GM20431 (cell line): ENCODE data around the gene PLAC8.
"Not testable (repeated sequence)": the region's sequence is repeated elsewhere in the genome, so short reads cannot be mapped to it uniquely, and the experiment has no call there.

Experiments
- in situ Hi-C: fragments of 300-500 bp; cut with MseI, MboI; formaldehyde crosslinking; loops from one replicate; pipeline ENCODE4 v1.15.0; 2020; ENCODE audit warnings: low sequenced_read_pairs; ENCODE audit not compliant: unreplicated experiment

Gene PLAC8

GRCh38 chr4:83074086-83074704 lies 40.3 kb downstream of the PLAC8 start:
- in situ Hi-C loops = no loop called here

DNA sequence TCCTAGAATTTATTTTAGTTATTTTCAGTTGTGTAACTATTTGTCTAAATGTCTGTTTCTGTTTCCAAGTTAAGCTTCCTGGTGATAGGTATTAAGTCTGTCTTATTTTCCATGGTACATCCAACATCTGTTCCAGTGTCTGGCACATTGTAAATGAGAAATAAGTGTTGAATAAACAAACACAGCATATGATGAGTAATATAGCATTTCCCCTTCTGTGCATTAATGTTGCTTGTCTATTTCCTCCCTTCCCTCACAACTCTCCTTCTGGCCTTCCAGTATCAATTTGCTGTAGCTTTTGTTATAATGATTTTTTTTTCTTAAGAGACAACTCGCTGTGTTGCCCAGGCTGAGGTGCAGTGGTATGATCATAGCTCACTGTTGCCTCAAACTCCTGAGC lies 43.4 kb downstream of the PLAC8 start:
- in situ Hi-C loops = no loop called here

DNA sequence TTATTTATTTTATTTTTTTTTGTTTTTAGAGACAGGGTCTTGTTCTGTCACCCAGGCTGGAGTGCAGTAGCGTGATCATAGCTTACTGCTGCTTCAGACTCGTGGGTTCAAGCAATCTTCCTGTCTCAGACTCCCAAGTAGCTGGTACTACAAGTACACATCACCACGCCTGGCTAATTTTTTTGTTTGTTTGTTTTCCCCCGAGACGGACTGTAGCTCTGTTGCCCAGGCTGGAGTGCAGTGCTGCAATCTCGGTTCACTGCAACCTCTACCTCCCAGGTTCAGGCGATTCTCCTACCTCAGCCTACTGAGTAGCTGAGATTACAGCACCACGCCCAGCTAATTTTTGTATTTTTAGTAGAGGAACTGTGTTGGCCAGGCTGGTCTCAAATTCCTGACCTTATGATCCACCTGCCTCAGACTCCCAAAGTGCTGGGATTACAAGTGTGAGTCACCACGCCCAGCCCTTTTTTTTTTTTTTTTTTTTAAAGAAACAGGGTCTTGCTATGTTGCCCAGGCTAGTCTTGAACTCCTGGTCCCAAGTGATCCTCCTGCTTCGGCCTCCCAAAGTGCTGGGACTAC lies 47.4 kb downstream of the PLAC8 start:
- in situ Hi-C loops = no loop called here

DNA sequence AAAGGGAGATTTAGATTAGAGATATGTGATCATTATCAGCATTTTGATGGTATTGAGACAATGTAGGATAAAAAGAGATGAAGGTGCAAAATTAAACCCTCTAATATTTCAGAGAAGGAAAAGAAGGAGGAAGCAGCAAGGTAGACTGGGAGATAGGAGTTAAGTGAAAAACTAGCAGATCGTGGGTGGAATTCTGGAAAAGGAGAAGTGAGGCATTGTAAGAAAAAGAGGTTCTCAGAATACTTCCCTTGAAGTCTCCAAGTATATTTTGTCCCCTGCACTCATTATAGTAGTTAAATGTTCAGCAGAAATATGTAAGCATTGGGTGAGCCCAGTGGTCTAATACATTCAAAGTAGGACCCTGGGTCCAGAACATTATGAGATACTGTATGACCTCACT lies 49.3 kb downstream of the PLAC8 start:
- in situ Hi-C loops = no loop called here

- in situ Hi-C loops = no loop called here
Observed at GRCh38 chr4:83062739-83063138, 51.8 kb downstream of the PLAC8 start.

- in situ Hi-C loops = loop anchor here (10.0 kb wide), 1 partner anchor 220 kb away; no protein-coding TSS in a partner anchor
Observed at GRCh38 chr4:83054928-83055327, 59.6 kb downstream of the PLAC8 start.

DNA sequence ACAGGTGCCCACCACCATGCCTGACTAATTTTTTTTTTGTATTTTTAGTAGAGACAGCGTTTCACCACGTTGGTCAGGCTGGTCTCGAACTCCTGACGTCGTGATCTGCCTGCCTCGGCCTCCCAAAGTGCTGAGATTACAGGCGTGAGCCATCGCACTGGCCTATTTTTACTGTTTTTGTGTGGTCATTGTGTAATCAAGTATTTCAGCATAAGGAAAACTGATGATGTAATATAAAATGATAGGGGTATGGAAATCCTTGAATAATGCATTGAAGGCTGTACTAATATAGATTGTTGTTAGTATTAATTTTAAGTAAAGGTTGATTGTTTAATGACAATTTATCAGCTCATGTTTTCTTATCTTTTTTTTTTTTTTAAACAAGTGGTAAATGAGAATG lies 65.7 kb downstream of the PLAC8 start:
- in situ Hi-C loops = not testable (repeated sequence)

DNA sequence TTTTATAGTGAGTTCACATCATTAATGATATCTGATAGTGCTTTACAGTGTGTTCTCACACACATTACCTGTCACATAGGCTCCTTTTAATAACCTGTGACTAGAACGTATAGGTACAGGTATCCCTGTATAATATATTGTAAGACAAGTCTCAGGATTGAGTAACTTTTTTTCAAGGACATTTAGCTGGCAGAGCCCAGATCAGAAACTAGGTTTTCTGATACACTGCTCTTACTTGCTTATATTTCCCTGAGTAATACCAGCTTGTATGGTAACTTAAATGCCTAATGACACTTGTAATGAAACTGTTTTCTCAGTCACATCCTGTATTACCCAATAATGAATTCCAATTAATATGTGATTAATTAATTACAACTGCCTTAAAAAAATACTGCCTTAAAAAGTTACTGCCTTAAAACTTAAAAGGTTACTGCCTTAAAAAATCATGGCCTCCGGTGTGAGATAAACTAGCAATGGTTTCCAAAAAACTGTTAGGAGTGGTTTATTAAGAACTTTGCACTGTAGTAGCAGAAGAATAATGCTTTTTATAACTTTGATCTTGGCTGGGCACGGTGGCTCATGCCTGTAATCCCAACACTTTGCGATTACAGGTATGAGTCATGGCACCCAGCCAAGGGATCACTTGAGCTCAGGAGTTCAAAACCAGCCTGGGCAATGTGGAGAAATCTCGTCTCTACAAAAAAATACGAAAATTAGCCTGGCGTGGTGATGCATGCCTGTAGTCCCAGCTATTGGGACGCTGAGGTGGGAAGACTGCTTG lies 67.6 kb downstream of the PLAC8 start:
- in situ Hi-C loops = no loop called here

GRCh38 chr4:83043801-83044407 lies 70.6 kb downstream of the PLAC8 start:
- in situ Hi-C loops = no loop called here

- in situ Hi-C loops = not testable (repeated sequence)
Observed at GRCh38 chr4:83043157-83043556, 71.4 kb downstream of the PLAC8 start.

- in situ Hi-C loops = no loop called here
Observed at GRCh38 chr4:83040269-83040668, 74.3 kb downstream of the PLAC8 start.
